K562 (cell line): ENCODE data around the gene YES1. TPM values are rescaled to one million over a fixed set of nuclear protein-coding genes. Genes with fewer than 3 reads are reported as not detected.
"Not testable (repeated sequence)": the region's sequence is repeated elsewhere in the genome, so short reads cannot be mapped to it uniquely, and the experiment has no call there.

Experiments used
- ATAC-seq: fragments of 200-7000 bp; cut with Tn5 transposase; 3 replicates; pipeline ENCODE4 v1.9.1; 2020; ENCODE audit warnings: moderate library complexity
- BruUV-seq: library from RNA; stranded (reverse); fragments of 400-500 nt; replicated peaks from 2 replicates; lab custom pipeline; 2021; lab: Mats Ljungman, UMichigan
- CTCF ChIA-PET: fragments of 300-600 bp; formaldehyde crosslinking; extraction: SDS; loops from one replicate; lab custom pipeline; 2021; ENCODE audit warnings: low intra/inter-chr PET ratio; lab: Yijun Ruan, JAX
- POLR2A ChIA-PET: fragments of 300-600, 350-650 bp; sonication (Branson Sonifier 250); formaldehyde crosslinking; extraction: SDS; loops from one replicate; lab custom pipeline; 2021; ENCODE audit warnings: antibody characterized with exemption, inconsistent platforms; lab: Yijun Ruan, JAX
- DNase-seq, 4 experiments: peaks; one replicate each; pipeline versions ENCODE4 v3.0.0 to v3.0.0-alpha.2; 2011 to 2018; ENCODE audit warnings: low spot score in 3 of 4, mixed read lengths in 3 of 4; ENCODE audit errors: extremely low read depth in 1 of 4
- FAIRE-seq: peaks from 2 replicates; lab custom pipeline; 2011; peaks lifted over from hg19 to GRCh38; lab: Jason Lieb, UNC
- H2AFZ ChIP-seq: 2 replicates; pipeline ENCODE4 v1.6.0; 2011; ENCODE audit warnings: low read depth, low read length, control low read depth, inconsistent platforms
- H3K27ac ChIP-seq: fragments of 200-600 bp; 3 replicates; pipeline ENCODE4 v1.8.0; 2011; ENCODE audit warnings: low read depth, mild to moderate bottlenecking, control low read depth, inconsistent platforms, low read length, moderate library complexity, mixed read lengths; ENCODE audit errors: extremely low read depth
- H3K27me3 ChIP-seq, 2 experiments: fragments of 300-600 bp in 1 of 2; 2 replicates in 1 of 2; 3 replicates in 1 of 2; pipeline versions ENCODE4 v1.6.0 to v1.8.0; 2011; ENCODE audit warnings: inconsistent platforms in 2 of 2, low read length in 2 of 2, mild to moderate bottlenecking in 1 of 2, mixed read lengths in 1 of 2, moderate library complexity in 1 of 2; ENCODE audit not compliant: control insufficient read depth in 2 of 2, insufficient read depth in 2 of 2
- H3K36me3 ChIP-seq: fragments of 300-600 bp; 3 replicates; pipeline ENCODE4 v1.8.0; 2011; ENCODE audit warnings: mild to moderate bottlenecking, low read length, inconsistent platforms; ENCODE audit not compliant: control insufficient read depth, insufficient read depth
- H3K4me1 ChIP-seq, 2 experiments: fragments of 200-600 bp in 1 of 2; replicated peaks in 1 of 2; 2 replicates in 1 of 2; 3 replicates in 1 of 2; pipeline versions ENCODE4 v1.5.1 to v1.8.0; 2011; ENCODE audit warnings: inconsistent platforms in 2 of 2, low read length in 2 of 2, mild to moderate bottlenecking in 1 of 2, mixed read lengths in 1 of 2, moderate library complexity in 1 of 2; ENCODE audit not compliant: control insufficient read depth in 2 of 2, insufficient read depth in 2 of 2
- H3K4me2 ChIP-seq: 2 replicates; pipeline ENCODE4 v1.6.1; 2011; ENCODE audit warnings: low read length, control low read depth, inconsistent platforms, mixed read lengths; ENCODE audit not compliant: insufficient read depth
- H3K4me3 ChIP-seq: fragments of 200-600 bp; sonication (generic), shearing (Covaris generic); 2 replicates; pipeline ENCODE4 v1.5.1; 2016; ENCODE audit warnings: control low read depth, inconsistent platforms
- H3K79me2 ChIP-seq: fragments of 200-600 bp; 3 replicates; pipeline ENCODE4 v1.8.0; 2011; ENCODE audit warnings: low read length, inconsistent platforms; ENCODE audit not compliant: control insufficient read depth, insufficient read depth
- H3K9ac ChIP-seq, 2 experiments: 2 replicates each; pipeline versions ENCODE4 v1.6.0 to v1.6.1; 2011; ENCODE audit warnings: low read depth in 2 of 2, low read length in 2 of 2, control low read depth in 1 of 2, inconsistent platforms in 1 of 2, mild to moderate bottlenecking in 1 of 2, mixed read lengths in 1 of 2; ENCODE audit not compliant: insufficient read depth in 1 of 2
- H3K9me1 ChIP-seq: one replicate; pipeline ENCODE4 v1.6.0; 2011; ENCODE audit warnings: inconsistent platforms, mild to moderate bottlenecking, low read length, moderate library complexity; ENCODE audit not compliant: control insufficient read depth, insufficient read depth
- H3K9me3 ChIP-seq: replicated peaks from 2 replicates; pipeline ENCODE4 v1.5.1; 2011; ENCODE audit warnings: low read depth, low read length, inconsistent platforms; ENCODE audit not compliant: control insufficient read depth, insufficient read depth
- H4K20me1 ChIP-seq: replicated peaks from 2 replicates; pipeline ENCODE4 v1.6.1; 2011; ENCODE audit warnings: low read length, inconsistent platforms, mixed read lengths; ENCODE audit not compliant: control insufficient read depth, insufficient read depth
- BCOR ChIP-seq: fragments of 450-650 bp; IDR thresholded peaks from 2 replicates; pipeline ENCODE4 v1.6.1; 2016
- CLOCK ChIP-seq: fragments of 250-450 bp; sonication (Bioruptor Pico); IDR thresholded peaks from 2 replicates; pipeline ENCODE4 v1.4.0; 2020; ENCODE audit warnings: mild to moderate bottlenecking, moderate library complexity, borderline replicate concordance
- CTBP1 ChIP-seq: fragments of 450-650 bp; IDR thresholded peaks from 2 replicates; pipeline ENCODE4 v1.6.1; 2016; ENCODE audit warnings: borderline replicate concordance
- HDAC1 ChIP-seq, 2 experiments: fragments of 450-650 bp; IDR thresholded peaks; 2 replicates each; pipeline ENCODE4 v1.6.1; 2016 to 2017; ENCODE audit warnings: inconsistent platforms in 1 of 2, mild to moderate bottlenecking in 1 of 2, moderate library complexity in 1 of 2
- HDAC3 ChIP-seq: fragments of 450-650 bp; IDR thresholded peaks from 2 replicates; pipeline ENCODE4 v1.6.1; 2018; ENCODE audit warnings: borderline replicate concordance, mild to moderate bottlenecking, moderate library complexity; ENCODE audit not compliant: partially characterized antibody
- IRF1 ChIP-seq: sonication (generic); formaldehyde crosslinking; IDR thresholded peaks from 2 replicates; pipeline ENCODE4 v1.8.0; 2022; ENCODE audit warnings: missing genetic modification reagents, mild to moderate bottlenecking, borderline replicate concordance
- KDM1A ChIP-seq, 2 experiments: fragments of 450-650 bp; IDR thresholded peaks; 2 replicates each; pipeline ENCODE4 v1.6.1; 2016; ENCODE audit warnings: mild to moderate bottlenecking in 2 of 2
- ZFX ChIP-seq: sonication (generic); formaldehyde crosslinking; IDR thresholded peaks from 2 replicates; pipeline ENCODE4 v1.8.0; 2022; ENCODE audit warnings: mild to moderate bottlenecking, missing genetic modification reagents, moderate library complexity
- ZNF146 ChIP-seq: IDR thresholded peaks from one replicate; pipeline ENCODE4 v1.6.1; 2018; ENCODE audit warnings: missing compliant biosample characterization; ENCODE audit not compliant: unreplicated experiment
- WGBS: fragments of 100-300 bp; shearing (Covaris generic); methylation state at CpG from one replicate; pipeline ENCODE4 v1.1.6; 2016; ENCODE audit warnings: low coverage, mixed read lengths; ENCODE audit not compliant: insufficient coverage; ENCODE audit errors: missing lambda C conversion rate; 5-methylcytosine and 5-hydroxymethylcytosine counted together
- in situ Hi-C: fragments of 300-500 bp; cut with MboI; formaldehyde crosslinking; loops from 4 replicates; pipeline ENCODE4 v1.15.0; 2018; ENCODE audit warnings: inconsistent platforms, mixed read lengths
- intact Hi-C: fragments of 100-400 bp; cut with micrococcal nuclease; formaldehyde crosslinking; loops from 2 replicates; pipeline ENCODE4 v1.14.2; 2022
- polyA plus RNA-seq, 8 experiments: library from polyadenylated mRNA; depleted of rRNA in 4 of 8; stranded (reverse) in 5 of 8; unstranded in 3 of 8; fragments of >200 nt; fragmentation: Nextera tagmentation in 2 of 8; fragmentation: Illumina TruSeq in 1 of 8; extraction: Ambion mirVana in 2 of 8; extraction: Trizol in 1 of 8; gene quantifications; 2 replicates each; pipeline versions ENCODE4 v1.2.1 to v1.2.3, GENCODE V29; 2011 to 2014; ENCODE audit warnings: inconsistent platforms in 1 of 8, missing spikeins in 1 of 8
- total RNA-seq, 7 experiments: library from RNA; depleted of rRNA in 6 of 7; stranded (reverse); fragments of >200 nt in 6 of 7; fragmentation: Illumina TruSeq in 2 of 7; extraction: Trizol in 2 of 7; gene quantifications; 2 replicates each; pipeline versions ENCODE4 v1.2.1 to v1.2.3, GENCODE V29; 2011 to 2021; ENCODE audit warnings: low replicate concordance in 1 of 7

YES1 gene
- total and polyA plus RNA-seq, 9 of the 15 experiments (the other 6 are each of a cell fraction or from before 2014, with no cell fraction given), result 37.2 to 115 (median 77.7) TPM

GRCh38 chr18:759864-760263, 52.2 kb downstream of the YES1 start:
- intact Hi-C loops, DNase-seq: not testable (repeated sequence)
- 100% methylated on average over 2 of the region's 4 CpGs for WGBS

GRCh38 chr18:755506-755905, 56.5 kb downstream of the YES1 start:
- Histone ChIP-seq H3K36me3 (peaks cover 72% of the 10 kb centered on the region), H3K79me2 (peaks cover 67% of the 10 kb centered on the region), H2AFZ (no peak overlapping the region), H3K9ac (no peak overlapping the region), H3K9me1 (no peaks in the 10 kb centered on the region), H3K27ac (no peak overlapping the region), H3K4me3 (no peak overlapping the region), H3K4me1 (no peaks in the 10 kb centered on the region; a peak in 1 of 5 replicates), H3K27me3 (no peaks in the 10 kb centered on the region), H3K4me2 (no peak overlapping the region), H3K9me3 (no peaks in the 10 kb centered on the region), H4K20me1 (peaks cover 11% of the 10 kb centered on the region; the same call in 1 of the 2 replicates)
- POLR2A ChIA-PET, result interaction anchor here (0.9 kb wide), 1 partner anchor 16 kb away, joined by 3 read pairs; no protein-coding TSS in a partner anchor
- FAIRE-seq (no peak), ATAC-seq (peak; percentile 66), DNase-seq (peak in 3 of 4 experiments; percentile 30 to 60 (median 51))
- intact Hi-C loops (no loop called here), in situ Hi-C loops (no loop called here)
- CTCF ChIA-PET, result no interaction called here
- TSS peak; percentile 24 for BruUV-seq
- WGBS, result 44% methylated on average over 2 of the region's 2 CpGs
- peak; percentile 38; the same call in 1 of the 2 replicates for TF ChIP-seq CTBP1
- no peak for TF ChIP-seq CLOCK (CRISPR knock-in tag)
- peak; percentile 19 for TF ChIP-seq HDAC3
- no peak for TF ChIP-seq ZFX (CRISPR knock-in tag)
- no peak for TF ChIP-seq IRF1 (CRISPR knock-in tag)

More at GRCh38 chr18:759864-760263, 52.2 kb downstream of the YES1 start:
- Histone ChIP-seq H4K20me1 (peaks cover 13% of the 10 kb centered on the region; the same call in 1 of the 2 replicates), H3K36me3 (peaks cover 47% of the 10 kb centered on the region)
- H2AFZ ChIP-seq, result not testable (repeated sequence)
- TF ChIP-seq HDAC1 (IDR thresholded peaks at IDR 0.05) (peak in 1 of 2 experiments; percentile 15; a peak in 1 of 4 replicates), ZNF146 (peak; percentile 94), BCOR (peak; percentile 78), KDM1A (IDR thresholded peaks at IDR 0.05) (peak; percentile 22 to 40; a peak in 1 of 4 replicates)
- TF ChIP-seq, all 486 proteins: peak for 4; not testable (repeated sequence) for 482
- H3K9me3 ChIP-seq, H3K9ac ChIP-seq, BruUV-seq, H3K9me1 ChIP-seq, in situ Hi-C loops, H3K27ac ChIP-seq, H3K4me3 ChIP-seq, FAIRE-seq, CTCF ChIA-PET, H3K4me2 ChIP-seq, H3K27me3 ChIP-seq, H3K4me1 ChIP-seq, POLR2A ChIA-PET, ATAC-seq: not testable (repeated sequence)
- peaks cover 92% of the 10 kb centered on the region for H3K79me2 ChIP-seq
